SU-DHL-6 (cell line): ENCODE data around the gene PPDPF.

Source experiments
- H2AFZ ChIP-seq: fragments of 200-600 bp; sonication (generic); 2 replicates; pipeline ENCODE4 v1.6.1; 2014; ENCODE audit warnings: low read depth, mild to moderate bottlenecking, moderate library complexity, mixed read lengths, antibody characterized with exemption, low read length; ENCODE audit not compliant: severe bottlenecking
- H3F3A ChIP-seq: fragments of 200-600 bp; shearing (Covaris generic); 2 replicates; pipeline ENCODE4 v1.6.0; 2016; ENCODE audit warnings: antibody characterized with exemption, mild to moderate bottlenecking; ENCODE audit not compliant: insufficient read depth
- H3K27ac ChIP-seq: fragments of 200-600 bp; sonication (generic); 2 replicates; pipeline ENCODE4 v1.5.1; 2016; ENCODE audit warnings: low read depth, mild to moderate bottlenecking, low read length, moderate library complexity, mixed read lengths
- H3K27me3 ChIP-seq: fragments of 200-600 bp; sonication (generic), shearing (Covaris generic); 2 replicates; pipeline ENCODE4 v1.6.0; 2014; ENCODE audit warnings: mild to moderate bottlenecking, low read length
- H3K36me3 ChIP-seq: fragments of 200-600 bp; sonication (generic); 2 replicates; pipeline ENCODE4 v1.6.1; 2014; ENCODE audit warnings: mild to moderate bottlenecking, low read length, mixed read lengths
- H3K4me2 ChIP-seq: fragments of 300-600, 200-600 bp; shearing (Covaris generic), sonication (generic); 2 replicates; pipeline ENCODE4 v1.6.0; 2014; ENCODE audit warnings: low read length, low read depth, mild to moderate bottlenecking; ENCODE audit not compliant: poor library complexity, severe bottlenecking
- H3K4me3 ChIP-seq: fragments of 200-600 bp; sonication (generic); 2 replicates; pipeline ENCODE4 v1.5.1; 2014; ENCODE audit warnings: antibody characterized with exemption, low read length, mild to moderate bottlenecking, mixed read lengths; ENCODE audit not compliant: insufficient read depth, poor library complexity, severe bottlenecking
- H3K79me2 ChIP-seq: fragments of 200-600 bp; sonication (generic); 2 replicates; pipeline ENCODE4 v1.6.1; 2014; ENCODE audit warnings: mild to moderate bottlenecking, low read length, moderate library complexity; ENCODE audit not compliant: insufficient read depth
- H3K9ac ChIP-seq: fragments of 200-600 bp; sonication (generic); 2 replicates; pipeline ENCODE4 v1.7.0; 2014; ENCODE audit warnings: mild to moderate bottlenecking, low read length
- H3K9me2 ChIP-seq: fragments of 200-600 bp; sonication (generic); replicated peaks from 2 replicates; pipeline ENCODE4 v1.6.1; 2014; ENCODE audit warnings: low read length; ENCODE audit not compliant: insufficient read depth
- H3K9me3 ChIP-seq: fragments of 200-600 bp; sonication (generic); 2 replicates; pipeline ENCODE4 v1.6.1; 2014; ENCODE audit warnings: low read length, mixed read lengths; ENCODE audit not compliant: insufficient read depth
- H4K20me1 ChIP-seq: fragments of 200-600 bp; sonication (generic); 2 replicates; pipeline ENCODE4 v1.6.1; 2014; ENCODE audit warnings: low read depth, mild to moderate bottlenecking, antibody characterized with exemption, low read length, moderate library complexity, mixed read lengths
- CTCF ChIP-seq: fragments of 200-600 bp; sonication (generic); IDR thresholded peaks from one replicate; pipeline ENCODE4 v1.5.1; 2017; ENCODE audit warnings: antibody characterized with exemption, mild to moderate bottlenecking, low read length, moderate library complexity; ENCODE audit not compliant: insufficient read depth, poor library complexity, severe bottlenecking
- EZH2phosphoT487 ChIP-seq: fragments of 200-600 bp; sonication (generic), shearing (Covaris generic); conservative IDR thresholded peaks from 2 replicates; pipeline ENCODE4 v1.6.1; 2018; ENCODE audit warnings: mild to moderate bottlenecking, antibody characterized with exemption, low read length, moderate library complexity, mixed read lengths

The PPDPF gene

GRCh38 chr20:63560333-63560805, 39.8 kb downstream of the PPDPF start:
- H2AFZ ChIP-seq: no peak overlapping the region
- no peaks in the 10 kb centered on the region for H3K79me2 ChIP-seq
- H3K27me3 ChIP-seq: no peaks in the 10 kb centered on the region
- H3K9me3 ChIP-seq: no peaks in the 10 kb centered on the region
- H3K9ac ChIP-seq: no peak overlapping the region
- H3K4me3 ChIP-seq: no peak overlapping the region
- no peak overlapping the region for H3K4me2 ChIP-seq
- no peaks in the 10 kb centered on the region for H4K20me1 ChIP-seq
- no peaks in the 10 kb centered on the region for H3F3A ChIP-seq
- no peaks in the 10 kb centered on the region for H3K9me2 ChIP-seq
- TF ChIP-seq EZH2phosphoT487 (no peak), CTCF (no peak)
- no peak overlapping the region for H3K27ac ChIP-seq
- no peaks in the 10 kb centered on the region for H3K36me3 ChIP-seq

GRCh38 chr20:63560856-63561609, 40.5 kb downstream of the PPDPF start:
- no peaks in the 10 kb centered on the region for H3K9me3 ChIP-seq
- no peaks in the 10 kb centered on the region for H3K79me2 ChIP-seq
- H3K27me3 ChIP-seq: no peaks in the 10 kb centered on the region
- H3K9me2 ChIP-seq: no peaks in the 10 kb centered on the region
- no peak overlapping the region for H3K4me2 ChIP-seq
- no peak overlapping the region for H2AFZ ChIP-seq
- H4K20me1 ChIP-seq: no peaks in the 10 kb centered on the region
- no peaks in the 10 kb centered on the region for H3F3A ChIP-seq
- no peak overlapping the region for H3K9ac ChIP-seq
- no peak overlapping the region for H3K27ac ChIP-seq
- H3K4me3 ChIP-seq: no peak overlapping the region
- H3K36me3 ChIP-seq: no peaks in the 10 kb centered on the region
- TF ChIP-seq CTCF: no peak
- TF ChIP-seq EZH2phosphoT487: no peak

- no peak overlapping the region for H3K27ac ChIP-seq
- no peak overlapping the region for H3K4me2 ChIP-seq
- no peaks in the 10 kb centered on the region for H3K9me3 ChIP-seq
Measured at GRCh38 chr20:63561624-63562396, 41.2 kb downstream of the PPDPF start.

More at GRCh38 chr20:63561624-63562396, 41.2 kb downstream of the PPDPF start:
- Histone ChIP-seq H3K79me2 (no peaks in the 10 kb centered on the region), H3F3A (no peaks in the 10 kb centered on the region), H3K4me3 (no peak overlapping the region), H2AFZ (no peak overlapping the region), H3K36me3 (no peaks in the 10 kb centered on the region), H3K27me3 (no peaks in the 10 kb centered on the region), H4K20me1 (no peaks in the 10 kb centered on the region), H3K9me2 (no peaks in the 10 kb centered on the region), H3K9ac (no peak overlapping the region)
- no peak for TF ChIP-seq CTCF
- no peak for TF ChIP-seq EZH2phosphoT487
